Liver (tissue), 9 donors: ENCODE data around the gene CD320. TPM values are rescaled to one million over a fixed set of nuclear protein-coding genes. Genes with fewer than 3 reads are reported as not detected.

Experiments used
- DNase-seq: peaks from one replicate; pipeline ENCODE4 v3.0.0-alpha.2; 2017; ENCODE audit warnings: low spot score
- H3K27ac ChIP-seq, 2 donors: one replicate each; pipeline ENCODE4 v1.7.0; 2013; ENCODE audit warnings: inconsistent platforms in 2 of 2, low read length in 2 of 2, control low read depth in 1 of 2, low read depth in 1 of 2, mild to moderate bottlenecking in 1 of 2
- H3K27me3 ChIP-seq, 4 donors: one replicate each; pipeline versions ENCODE4 v1.6.1 to v1.7.0; 2013; ENCODE audit warnings: low read length in 3 of 4, inconsistent platforms in 1 of 4, mild to moderate bottlenecking in 1 of 4, moderate library complexity in 1 of 4; ENCODE audit not compliant: control insufficient read depth in 4 of 4, insufficient read depth in 4 of 4
- H3K36me3 ChIP-seq, 4 donors: one replicate each; pipeline versions ENCODE4 v1.6.1 to v1.7.0; 2013; ENCODE audit warnings: low read length in 3 of 4, mild to moderate bottlenecking in 3 of 4, low read depth in 1 of 4, moderate library complexity in 1 of 4; ENCODE audit not compliant: control insufficient read depth in 4 of 4, insufficient read depth in 3 of 4
- H3K4me1 ChIP-seq, 4 donors: one replicate each; pipeline versions ENCODE4 v1.6.1 to v1.7.0; 2013; ENCODE audit warnings: low read length in 3 of 4, mild to moderate bottlenecking in 3 of 4, moderate library complexity in 1 of 4; ENCODE audit not compliant: control insufficient read depth in 4 of 4, insufficient read depth in 4 of 4
- H3K4me3 ChIP-seq, 3 donors: one replicate each; pipeline versions ENCODE4 v1.6.1 to v1.7.0; 2013; ENCODE audit warnings: low read length in 3 of 3, control low read depth in 1 of 3, low read depth in 1 of 3, mild to moderate bottlenecking in 1 of 3
- H3K9ac ChIP-seq, 2 donors: one replicate each; pipeline ENCODE4 v1.7.0; 2013; ENCODE audit warnings: low read length in 2 of 2, mild to moderate bottlenecking in 2 of 2, moderate library complexity in 2 of 2, control low read depth in 1 of 2, low read depth in 1 of 2
- H3K9me3 ChIP-seq, 4 donors: one replicate each; pipeline versions ENCODE4 v1.6.1 to v1.7.0; 2013; ENCODE audit warnings: low read length in 3 of 4; ENCODE audit not compliant: control insufficient read depth in 4 of 4
- ATF3 ChIP-seq: IDR thresholded peaks from 2 replicates; pipeline ENCODE4 v1.6.1; 2016; ENCODE audit warnings: antibody characterized with exemption
- EGR1 ChIP-seq, 2 donors: IDR thresholded peaks; 2 replicates each; pipeline ENCODE4 v1.6.1; 2016 to 2018; ENCODE audit warnings: antibody characterized with exemption in 2 of 2, low read depth in 2 of 2
- FOXA1 ChIP-seq: IDR thresholded peaks from 2 replicates; pipeline ENCODE4 v1.6.1; 2016; ENCODE audit warnings: antibody characterized with exemption
- FOXA2 ChIP-seq: IDR thresholded peaks from 2 replicates; pipeline ENCODE4 v1.6.1; 2016; ENCODE audit warnings: antibody characterized with exemption
- GABPA ChIP-seq, 2 donors: IDR thresholded peaks in 1 of 2; conservative IDR thresholded peaks in 1 of 2; 2 replicates each; pipeline ENCODE4 v1.6.1; 2016; ENCODE audit warnings: antibody characterized with exemption in 2 of 2, mild to moderate bottlenecking in 1 of 2, moderate library complexity in 1 of 2
- HNF4A ChIP-seq, 2 donors: conservative IDR thresholded peaks; 2 replicates each; pipeline ENCODE4 v1.6.1; 2016; ENCODE audit warnings: antibody characterized with exemption in 2 of 2, mild to moderate bottlenecking in 2 of 2
- HNF4G ChIP-seq: IDR thresholded peaks from 2 replicates; pipeline ENCODE4 v1.6.1; 2016; ENCODE audit warnings: antibody characterized with exemption
- JUND ChIP-seq, 2 donors: IDR thresholded peaks; 2 replicates each; pipeline ENCODE4 v1.6.1; 2016; ENCODE audit warnings: antibody characterized with exemption in 2 of 2
- MAX ChIP-seq: IDR thresholded peaks from 2 replicates; pipeline ENCODE4 v1.6.1; 2016; ENCODE audit warnings: antibody characterized with exemption
- NR2F2 ChIP-seq: IDR thresholded peaks from 2 replicates; pipeline ENCODE4 v1.6.1; 2016; ENCODE audit warnings: antibody characterized with exemption
- RAD21 ChIP-seq, 2 donors: IDR thresholded peaks; 2 replicates each; pipeline ENCODE4 v1.6.1; 2016; ENCODE audit warnings: antibody characterized with exemption in 2 of 2, mild to moderate bottlenecking in 2 of 2
- REST ChIP-seq: IDR thresholded peaks from 2 replicates; pipeline ENCODE4 v1.6.1; 2016; ENCODE audit warnings: antibody characterized with exemption, mild to moderate bottlenecking
- RXRA ChIP-seq, 2 donors: IDR thresholded peaks; 2 replicates each; pipeline ENCODE4 v1.6.1; 2017 to 2018; ENCODE audit warnings: antibody characterized with exemption in 2 of 2, mild to moderate bottlenecking in 1 of 2
- SP1 ChIP-seq: IDR thresholded peaks from 2 replicates; pipeline ENCODE4 v1.6.1; 2018; ENCODE audit warnings: antibody characterized with exemption, mild to moderate bottlenecking
- TAF1 ChIP-seq: conservative IDR thresholded peaks from 2 replicates; pipeline ENCODE4 v1.6.1; 2016; ENCODE audit warnings: antibody characterized with exemption, mild to moderate bottlenecking
- YY1 ChIP-seq: IDR thresholded peaks from 2 replicates; pipeline ENCODE4 v1.6.1; 2016; ENCODE audit warnings: antibody characterized with exemption, mild to moderate bottlenecking
- ZBTB33 ChIP-seq: IDR thresholded peaks from 2 replicates; pipeline ENCODE4 v1.6.1; 2016; ENCODE audit warnings: antibody characterized with exemption
- WGBS: extraction: QIAGEN DNeasy Blood & Tissue Kit; methylation state at CpG from one replicate; pipeline ENCODE4 v1.1.7; 2013; 5-methylcytosine and 5-hydroxymethylcytosine counted together
- polyA plus RNA-seq, 2 donors: library from polyadenylated mRNA; stranded (reverse) in 1 of 2; unstranded in 1 of 2; fragments of 200-250 nt in 1 of 2; fragments of >200 nt in 1 of 2; fragmentation: Nextera tagmentation in 1 of 2; extraction: Ambion mirVana in 1 of 2; gene quantifications; one replicate each; pipeline versions ENCODE4 v1.2.1 to v1.2.3, GENCODE V29; 2013 to 2015
- total RNA-seq, 2 donors: library from RNA; depleted of rRNA; stranded (reverse); fragments of >200 nt; gene quantifications; one replicate each; pipeline ENCODE4 v1.2.3, GENCODE V29; 2014
- donor health status: healthy.
- donor health status: healthy.
- donor health status: healthy.
- donor health status: healthy.
- donor health status: healthy.

Gene CD320
- total and polyA plus RNA-seq, 4 donors, result 6.7 to 18.0 (median 12.6) TPM

GRCh38 chr19:8305798-8306197 is 2.4 kb downstream of the CD320 start:
- no peak overlapping the region for H3K9ac ChIP-seq
- TF ChIP-seq EGR1 (IDR thresholded peaks at IDR 0.05; ENCODE audit: low read depth in 2 of 2) (no peak), NR2F2 (no peak), SP1 (no peak), ZBTB33 (no peak), REST (no peak), MAX (no peak), RXRA (IDR thresholded peaks at IDR 0.05) (no peak), JUND (IDR thresholded peaks at IDR 0.05) (no peak), HNF4A (conservative IDR thresholded peaks at IDR 0.05) (no peak), TAF1 (no peak), FOXA1 (no peak), GABPA (IDR thresholded peaks at IDR 0.05 in 1 of 2, conservative IDR thresholded peaks at IDR 0.05 in 1 of 2) (no peak)

GRCh38 chr19:8304841-8305621 is 3.1 kb downstream of the CD320 start:
- H3K9ac ChIP-seq, result no peak overlapping the region
- peaks cover 0 to 6% (median 3%) of the 10 kb centered on the region in 4 donors for H3K36me3 ChIP-seq
- 85% methylated on average over 33 of the region's 33 CpGs for WGBS
- H3K27ac ChIP-seq, result no peak overlapping the region
- H3K4me1 ChIP-seq, result peaks cover 14 to 37% (median 27%) of the 10 kb centered on the region in 4 donors
- no peak for DNase-seq
- no peaks in the 10 kb centered on the region for H3K27me3 ChIP-seq
- no peak overlapping the region for H3K4me3 ChIP-seq
- H3K9me3 ChIP-seq, result no peaks in the 10 kb centered on the region
- no peak for TF ChIP-seq GABPA (IDR thresholded peaks at IDR 0.05 in 1 of 2, conservative IDR thresholded peaks at IDR 0.05 in 1 of 2)
- no peak for TF ChIP-seq SP1
- TF ChIP-seq MAX, result no peak
- TF ChIP-seq RAD21 (IDR thresholded peaks at IDR 0.05), result no peak
- no peak for TF ChIP-seq FOXA2
- TF ChIP-seq EGR1 (IDR thresholded peaks at IDR 0.05; ENCODE audit: low read depth in 2 of 2), result no peak
- no peak for TF ChIP-seq NR2F2
- no peak for TF ChIP-seq JUND (IDR thresholded peaks at IDR 0.05)
- no peak for TF ChIP-seq ZBTB33
- TF ChIP-seq REST, result no peak
- no peak for TF ChIP-seq ATF3
- no peak for TF ChIP-seq TAF1
- TF ChIP-seq HNF4G, result no peak
- TF ChIP-seq HNF4A (conservative IDR thresholded peaks at IDR 0.05), result no peak
- no peak for TF ChIP-seq FOXA1
- no peak for TF ChIP-seq YY1

More at GRCh38 chr19:8305798-8306197, 2.4 kb downstream of the CD320 start:
- H3K9me3 ChIP-seq, result no peaks in the 10 kb centered on the region
- DNase-seq, result no peak
- no peaks in the 10 kb centered on the region for H3K27me3 ChIP-seq
- H3K27ac ChIP-seq, result no peak overlapping the region
- WGBS, result 72% methylated on average over 4 of the region's 4 CpGs
- H3K4me1 ChIP-seq, result peaks cover 14 to 37% (median 27%) of the 10 kb centered on the region in 4 donors
- no peak overlapping the region for H3K4me3 ChIP-seq
- peaks cover under 1 to 10% (median 4%) of the 10 kb centered on the region in 4 donors for H3K36me3 ChIP-seq
